GM12878 (cell line): ENCODE data around the gene UBE2F. TPM values are rescaled to one million over a fixed set of nuclear protein-coding genes. Genes with fewer than 3 reads are reported as not detected.
A peak's percentile ranks its signal among the peaks of the same experiment; 100 is the strongest.

Source experiments
- ASH2L ChIP-seq: fragments of 300-600, 200-600 bp; sonication (generic); IDR thresholded peaks from 2 replicates; pipeline ENCODE4 v1.6.1; 2017; ENCODE audit warnings: low read depth, mild to moderate bottlenecking, borderline replicate concordance
- CHD1 ChIP-seq: IDR thresholded peaks from 2 replicates; pipeline ENCODE4 v1.6.1; 2012; ENCODE audit warnings: low read depth, low read length, improper control_type of control experiment
- CREB1 ChIP-seq: IDR thresholded peaks from 2 replicates; pipeline ENCODE4 v1.6.1; 2012; ENCODE audit warnings: low read depth, mild to moderate bottlenecking, inconsistent platforms
- ETV6 ChIP-seq, 2 experiments: fragments of 450-650 bp in 1 of 2; IDR thresholded peaks in 1 of 2; conservative IDR thresholded peaks in 1 of 2; 2 replicates each; pipeline ENCODE4 v1.6.1; 2014; ENCODE audit warnings: antibody characterized with exemption in 1 of 2, borderline replicate concordance in 1 of 2, low read depth in 1 of 2, mild to moderate bottlenecking in 1 of 2, moderate library complexity in 1 of 2
- FOS ChIP-seq: IDR thresholded peaks from 3 replicates; pipeline ENCODE4 v1.6.1; 2011; ENCODE audit warnings: borderline replicate concordance; ENCODE audit not compliant: insufficient read length; ENCODE audit errors: extremely low read depth
- FOXK2 ChIP-seq: fragments of 450-650 bp; IDR thresholded peaks from 2 replicates; pipeline ENCODE4 v1.6.1; 2017; ENCODE audit warnings: mild to moderate bottlenecking, moderate library complexity
- HCFC1 ChIP-seq: fragments of 150-350 bp; IDR thresholded peaks from 2 replicates; pipeline ENCODE4 v1.6.1; 2014; ENCODE audit warnings: low read length
- HDGF ChIP-seq: fragments of 450-650 bp; IDR thresholded peaks from 2 replicates; pipeline ENCODE4 v1.6.1; 2016; ENCODE audit warnings: antibody characterized with exemption
- IRF4 ChIP-seq: IDR thresholded peaks from 2 replicates; pipeline ENCODE4 v1.6.1; 2011; ENCODE audit warnings: low read depth, low read length
- JUND ChIP-seq: IDR thresholded peaks from 2 replicates; pipeline ENCODE4 v1.6.1; 2012; ENCODE audit warnings: low read depth, mild to moderate bottlenecking, low read length, improper control_type of control experiment, moderate library complexity
- KLF5 ChIP-seq: fragments of 450-650 bp; IDR thresholded peaks from 2 replicates; pipeline ENCODE4 v1.6.1; 2014; ENCODE audit warnings: mild to moderate bottlenecking; ENCODE audit not compliant: partially characterized antibody
- MYB ChIP-seq: fragments of 150-350 bp; IDR thresholded peaks from 2 replicates; pipeline ENCODE4 v1.6.1; 2014; ENCODE audit warnings: mild to moderate bottlenecking, low read depth, low read length, borderline replicate concordance
- NBN ChIP-seq: fragments of 450-650 bp; IDR thresholded peaks from 2 replicates; pipeline ENCODE4 v1.6.1; 2016
- NFYB ChIP-seq: IDR thresholded peaks from 2 replicates; pipeline ENCODE4 v1.6.1; 2011; ENCODE audit warnings: low read depth, mild to moderate bottlenecking, low read length, improper control_type of control experiment, moderate library complexity; ENCODE audit not compliant: insufficient read depth
- SIN3A ChIP-seq: IDR thresholded peaks from 2 replicates; pipeline ENCODE4 v1.6.1; 2012; ENCODE audit warnings: low read depth, low read length, improper control_type of control experiment
- SIX5 ChIP-seq: IDR thresholded peaks from 2 replicates; pipeline ENCODE4 v1.6.1; 2011; ENCODE audit warnings: mild to moderate bottlenecking, low read depth, low read length, moderate library complexity; ENCODE audit not compliant: severe bottlenecking
- SRF ChIP-seq, 2 experiments: IDR thresholded peaks; 2 replicates each; pipeline ENCODE4 v1.6.1; 2011; ENCODE audit warnings: low read depth in 2 of 2, low read length in 2 of 2, mild to moderate bottlenecking in 1 of 2, moderate library complexity in 1 of 2
- YY1 ChIP-seq: IDR thresholded peaks from 2 replicates; pipeline ENCODE4 v1.6.1; 2011; ENCODE audit warnings: low read depth, mild to moderate bottlenecking, low read length
- ZNF217 ChIP-seq: fragments of 450-650 bp; IDR thresholded peaks from 2 replicates; pipeline ENCODE4 v1.6.1; 2017; ENCODE audit warnings: antibody characterized with exemption, mild to moderate bottlenecking
- ZSCAN29 ChIP-seq: fragments of 450-650 bp; IDR thresholded peaks from 2 replicates; pipeline ENCODE4 v1.6.1; 2017; ENCODE audit warnings: mild to moderate bottlenecking, moderate library complexity
- polyA plus RNA-seq, 11 experiments: library from polyadenylated mRNA; depleted of rRNA in 4 of 11; unstranded in 6 of 11; stranded (reverse) in 5 of 11; fragments of >200 nt; fragmentation: Nextera tagmentation in 4 of 11; fragmentation: Illumina TruSeq in 1 of 11; extraction: Ambion mirVana in 4 of 11; extraction: Trizol in 1 of 11; gene quantifications; 1 replicate in 1 of 11; 2 replicates in 10 of 11; pipeline versions ENCODE4 v1.2.1 to v1.2.3, GENCODE V29; 2011 to 2016; ENCODE audit warnings: inconsistent platforms in 2 of 11, missing spikeins in 2 of 11, low read depth in 1 of 11
- total RNA-seq, 4 experiments: library from RNA; depleted of rRNA in 3 of 4; stranded (reverse); fragments of >200 nt in 3 of 4; fragmentation: Illumina TruSeq in 1 of 4; extraction: Trizol in 1 of 4; gene quantifications; 2 replicates each; pipeline versions ENCODE4 v1.2.1 to v1.2.3, GENCODE V29; 2013 to 2021
- TF ChIP-seq, protein P1 (sequence below): IDR thresholded peaks from 2 replicates; pipeline ENCODE4 v1.6.1; 2011; ENCODE audit warnings: low read depth, low read length, improper control_type of control experiment, borderline replicate concordance
- TF ChIP-seq, protein P2 (sequence below): fragments of 450-650 bp; IDR thresholded peaks from 2 replicates; pipeline ENCODE4 v1.6.1; 2017; ENCODE audit warnings: low read depth, mild to moderate bottlenecking, moderate library complexity
- TF ChIP-seq, protein P3 (sequence below): fragments of 150-350 bp; IDR thresholded peaks from 2 replicates; pipeline ENCODE4 v1.6.1; 2014; ENCODE audit warnings: mild to moderate bottlenecking, low read depth, low read length
- TF ChIP-seq, protein P4 (sequence below): fragments of 450-650 bp; IDR thresholded peaks from 2 replicates; pipeline ENCODE4 v1.6.1; 2016; ENCODE audit warnings: mild to moderate bottlenecking

Gene UBE2F
- total and polyA plus RNA-seq, 10 of the 15 experiments (the other 5 are each of a cell fraction or from before 2014, with no cell fraction given) = 12.3 to 64.4 (median 31.5) TPM

DNA sequence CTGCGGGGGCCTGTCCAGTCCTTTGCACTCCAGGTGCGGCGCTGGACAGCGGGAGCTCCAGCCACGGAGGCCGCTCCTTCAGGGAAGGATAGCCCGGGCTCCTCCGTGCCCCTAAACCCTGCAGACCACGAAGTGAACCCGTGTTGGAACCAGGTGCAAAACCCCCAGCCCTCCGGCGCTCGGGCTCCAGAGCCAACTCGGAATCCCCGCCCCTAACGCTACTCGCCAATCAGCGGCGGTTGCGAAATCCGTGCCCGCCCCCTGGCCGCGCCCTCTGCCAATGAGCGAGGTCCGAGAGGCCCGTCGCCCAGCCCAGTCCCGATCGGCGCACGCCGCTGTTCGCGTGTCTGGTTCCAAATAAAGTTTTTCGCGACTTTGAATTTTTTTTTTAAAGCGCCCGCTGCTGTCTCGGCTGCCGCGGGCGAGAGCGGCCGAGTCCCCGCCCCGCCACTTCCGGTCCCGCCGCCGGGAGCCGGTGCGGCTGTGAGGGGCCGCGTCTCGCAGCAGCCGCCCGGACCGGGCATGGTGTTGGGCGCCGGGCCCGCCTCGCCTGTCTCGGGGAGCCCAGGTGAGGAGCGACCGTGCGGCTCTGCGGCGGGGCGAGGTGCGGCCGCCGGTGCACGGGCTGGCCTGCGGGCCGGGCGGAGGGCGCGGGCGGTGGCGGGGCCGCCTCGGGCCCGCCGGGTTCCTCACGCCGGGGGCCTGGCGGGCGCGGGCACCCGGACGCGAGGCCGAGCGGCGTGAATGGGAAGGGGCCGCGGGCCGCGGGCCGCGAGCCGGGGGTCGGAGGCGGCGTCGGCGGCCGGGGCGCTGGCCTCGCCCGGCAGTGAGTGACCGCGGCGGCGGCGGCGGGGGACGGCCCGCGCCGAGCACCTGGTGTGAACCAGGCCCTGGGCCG lies at the start of gene UBE2F (continued):
- no peak; a peak in 1 of 4 replicates for TF ChIP-seq ETV6 (conservative IDR thresholded peaks at IDR 0.05 in 1 of 2, IDR thresholded peaks at IDR 0.05 in 1 of 2; ENCODE audit: borderline replicate concordance in 1 of 2, low read depth in 1 of 2)
- TF ChIP-seq FOXK2 = no peak
- TF ChIP-seq KLF5 = peak; percentile 86
- TF ChIP-seq, protein P1, sequence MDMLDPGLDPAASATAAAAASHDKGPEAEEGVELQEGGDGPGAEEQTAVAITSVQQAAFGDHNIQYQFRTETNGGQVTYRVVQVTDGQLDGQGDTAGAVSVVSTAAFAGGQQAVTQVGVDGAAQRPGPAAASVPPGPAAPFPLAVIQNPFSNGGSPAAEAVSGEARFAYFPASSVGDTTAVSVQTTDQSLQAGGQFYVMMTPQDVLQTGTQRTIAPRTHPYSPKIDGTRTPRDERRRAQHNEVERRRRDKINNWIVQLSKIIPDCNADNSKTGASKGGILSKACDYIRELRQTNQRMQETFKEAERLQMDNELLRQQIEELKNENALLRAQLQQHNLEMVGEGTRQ = no peak
- no peak for TF ChIP-seq MYB
- TF ChIP-seq NBN = no peak
- TF ChIP-seq JUND = 0 out of 2 replicates have a peak, but pooled peaks have one; percentile 10
- TF ChIP-seq IRF4 = no peak
- peak; percentile 94 for TF ChIP-seq NFYB
- TF ChIP-seq HDGF = peak; percentile 78; the same call in 1 of the 2 replicates
- no peak for TF ChIP-seq FOS
- peak; percentile 94 for TF ChIP-seq SIN3A
- TF ChIP-seq, protein P2, sequence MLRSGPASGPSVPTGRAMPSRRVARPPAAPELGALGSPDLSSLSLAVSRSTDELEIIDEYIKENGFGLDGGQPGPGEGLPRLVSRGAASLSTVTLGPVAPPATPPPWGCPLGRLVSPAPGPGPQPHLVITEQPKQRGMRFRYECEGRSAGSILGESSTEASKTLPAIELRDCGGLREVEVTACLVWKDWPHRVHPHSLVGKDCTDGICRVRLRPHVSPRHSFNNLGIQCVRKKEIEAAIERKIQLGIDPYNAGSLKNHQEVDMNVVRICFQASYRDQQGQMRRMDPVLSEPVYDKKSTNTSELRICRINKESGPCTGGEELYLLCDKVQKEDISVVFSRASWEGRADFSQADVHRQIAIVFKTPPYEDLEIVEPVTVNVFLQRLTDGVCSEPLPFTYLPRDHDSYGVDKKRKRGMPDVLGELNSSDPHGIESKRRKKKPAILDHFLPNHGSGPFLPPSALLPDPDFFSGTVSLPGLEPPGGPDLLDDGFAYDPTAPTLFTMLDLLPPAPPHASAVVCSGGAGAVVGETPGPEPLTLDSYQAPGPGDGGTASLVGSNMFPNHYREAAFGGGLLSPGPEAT = peak; percentile 56; the same call in 1 of the 2 replicates
- no peak for TF ChIP-seq CHD1
- TF ChIP-seq, protein P3, sequence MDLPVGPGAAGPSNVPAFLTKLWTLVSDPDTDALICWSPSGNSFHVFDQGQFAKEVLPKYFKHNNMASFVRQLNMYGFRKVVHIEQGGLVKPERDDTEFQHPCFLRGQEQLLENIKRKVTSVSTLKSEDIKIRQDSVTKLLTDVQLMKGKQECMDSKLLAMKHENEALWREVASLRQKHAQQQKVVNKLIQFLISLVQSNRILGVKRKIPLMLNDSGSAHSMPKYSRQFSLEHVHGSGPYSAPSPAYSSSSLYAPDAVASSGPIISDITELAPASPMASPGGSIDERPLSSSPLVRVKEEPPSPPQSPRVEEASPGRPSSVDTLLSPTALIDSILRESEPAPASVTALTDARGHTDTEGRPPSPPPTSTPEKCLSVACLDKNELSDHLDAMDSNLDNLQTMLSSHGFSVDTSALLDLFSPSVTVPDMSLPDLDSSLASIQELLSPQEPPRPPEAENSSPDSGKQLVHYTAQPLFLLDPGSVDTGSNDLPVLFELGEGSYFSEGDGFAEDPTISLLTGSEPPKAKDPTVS = no peak
- TF ChIP-seq ZSCAN29 = no peak
- TF ChIP-seq ASH2L = no peak
- TF ChIP-seq SIX5 = peak; percentile 18
- TF ChIP-seq YY1 = peak; percentile 46; the same call in 1 of the 2 replicates
- TF ChIP-seq SRF (IDR thresholded peaks at IDR 0.05; ENCODE audit: low read depth in 2 of 2, low read length in 2 of 2) = peak in 1 of 2 experiments; percentile 59; a peak in 1 of 4 replicates
- TF ChIP-seq HCFC1 = peak; percentile 64
- TF ChIP-seq CREB1 = peak; percentile 86
- TF ChIP-seq, protein P4, sequence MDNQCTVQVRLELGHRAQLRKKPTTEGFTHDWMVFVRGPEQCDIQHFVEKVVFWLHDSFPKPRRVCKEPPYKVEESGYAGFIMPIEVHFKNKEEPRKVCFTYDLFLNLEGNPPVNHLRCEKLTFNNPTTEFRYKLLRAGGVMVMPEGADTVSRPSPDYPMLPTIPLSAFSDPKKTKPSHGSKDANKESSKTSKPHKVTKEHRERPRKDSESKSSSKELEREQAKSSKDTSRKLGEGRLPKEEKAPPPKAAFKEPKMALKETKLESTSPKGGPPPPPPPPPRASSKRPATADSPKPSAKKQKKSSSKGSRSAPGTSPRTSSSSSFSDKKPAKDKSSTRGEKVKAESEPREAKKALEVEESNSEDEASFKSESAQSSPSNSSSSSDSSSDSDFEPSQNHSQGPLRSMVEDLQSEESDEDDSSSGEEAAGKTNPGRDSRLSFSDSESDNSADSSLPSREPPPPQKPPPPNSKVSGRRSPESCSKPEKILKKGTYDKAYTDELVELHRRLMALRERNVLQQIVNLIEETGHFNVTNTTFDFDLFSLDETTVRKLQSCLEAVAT = no peak
- no peak for TF ChIP-seq ZNF217
